Measurements from ENCODE around the gene AKAP17A.
"Not testable (repeated sequence)": the region's sequence is repeated elsewhere in the genome, so short reads cannot be mapped to it uniquely, and the experiment has no call there.

DNA sequence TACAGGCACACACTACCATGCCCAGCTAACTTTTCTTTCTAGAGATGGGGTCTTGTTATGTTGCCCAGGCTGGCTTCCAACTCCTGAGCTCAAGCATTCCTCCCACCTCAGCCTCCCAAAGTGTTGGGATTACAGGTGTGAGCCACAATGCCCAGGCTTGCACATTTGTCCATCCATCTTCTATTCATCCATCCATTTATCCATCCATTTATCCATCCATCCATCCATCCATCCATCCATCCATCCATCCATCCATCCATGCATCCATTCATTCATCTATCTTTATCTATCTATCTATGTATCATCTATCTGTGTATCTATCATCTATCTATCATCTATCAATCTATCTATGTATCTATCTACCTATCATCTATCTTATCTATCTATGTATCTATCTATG is 34.0 kb upstream of the AKAP17A start:
- not testable (repeated sequence) for TF ChIP-seq EZH2 (optimal IDR thresholded peaks at IDR 0.05; ENCODE audit: low read depth, low read length); EZH2phosphoT487 (IDR thresholded peaks at IDR 0.05; ENCODE audit: low read length)
- TF ChIP-seq, protein P1, sequence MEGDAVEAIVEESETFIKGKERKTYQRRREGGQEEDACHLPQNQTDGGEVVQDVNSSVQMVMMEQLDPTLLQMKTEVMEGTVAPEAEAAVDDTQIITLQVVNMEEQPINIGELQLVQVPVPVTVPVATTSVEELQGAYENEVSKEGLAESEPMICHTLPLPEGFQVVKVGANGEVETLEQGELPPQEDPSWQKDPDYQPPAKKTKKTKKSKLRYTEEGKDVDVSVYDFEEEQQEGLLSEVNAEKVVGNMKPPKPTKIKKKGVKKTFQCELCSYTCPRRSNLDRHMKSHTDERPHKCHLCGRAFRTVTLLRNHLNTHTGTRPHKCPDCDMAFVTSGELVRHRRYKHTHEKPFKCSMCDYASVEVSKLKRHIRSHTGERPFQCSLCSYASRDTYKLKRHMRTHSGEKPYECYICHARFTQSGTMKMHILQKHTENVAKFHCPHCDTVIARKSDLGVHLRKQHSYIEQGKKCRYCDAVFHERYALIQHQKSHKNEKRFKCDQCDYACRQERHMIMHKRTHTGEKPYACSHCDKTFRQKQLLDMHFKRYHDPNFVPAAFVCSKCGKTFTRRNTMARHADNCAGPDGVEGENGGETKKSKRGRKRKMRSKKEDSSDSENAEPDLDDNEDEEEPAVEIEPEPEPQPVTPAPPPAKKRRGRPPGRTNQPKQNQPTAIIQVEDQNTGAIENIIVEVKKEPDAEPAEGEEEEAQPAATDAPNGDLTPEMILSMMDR (IDR thresholded peaks at IDR 0.05; ENCODE audit: low read length): not testable (repeated sequence)
